GM23338 (cell line): ENCODE results near the gene PALM. TPM values are rescaled to one million over a fixed set of nuclear protein-coding genes. Genes with fewer than 3 reads are reported as not detected.

Source experiments
- ATAC-seq: fragments of 200-7000 bp; cut with Tn5 transposase; 3 replicates; pipeline ENCODE4 v1.9.1; 2020
- DNase-seq: peaks from one replicate; pipeline ENCODE4 v3.0.0-alpha.2; 2015; ENCODE audit warnings: low spot score
- H2AFZ ChIP-seq: fragments of 200-600 bp; sonication (generic); 2 replicates; pipeline ENCODE4 v1.8.0; 2016; ENCODE audit warnings: antibody characterized with exemption, mild to moderate bottlenecking, moderate library complexity
- H3F3A ChIP-seq: fragments of 200-600 bp; sonication (generic); replicated peaks from 2 replicates; pipeline ENCODE4 v1.8.0; 2017; ENCODE audit warnings: antibody characterized with exemption, mixed run types, low read depth
- H3K27ac ChIP-seq: fragments of 200-600 bp; sonication (generic); 2 replicates; pipeline ENCODE4 v1.6.1; 2016; ENCODE audit warnings: low read depth
- H3K27me3 ChIP-seq: fragments of 200-600 bp; sonication (generic); 2 replicates; pipeline ENCODE4 v1.8.0; 2016; ENCODE audit warnings: mild to moderate bottlenecking, mixed run types, moderate library complexity; ENCODE audit not compliant: insufficient read depth
- H3K36me3 ChIP-seq: fragments of 200-600 bp; sonication (generic); 2 replicates; pipeline ENCODE4 v1.8.0; 2016; ENCODE audit warnings: mild to moderate bottlenecking; ENCODE audit not compliant: insufficient read depth
- H3K4me1 ChIP-seq: fragments of 200-600 bp; sonication (generic); 2 replicates; pipeline ENCODE4 v1.8.0; 2016; ENCODE audit warnings: mild to moderate bottlenecking, moderate library complexity; ENCODE audit not compliant: insufficient read depth
- H3K4me2 ChIP-seq: fragments of 200-600 bp; sonication (generic); 2 replicates; pipeline ENCODE4 v1.7.1; 2017; ENCODE audit warnings: mixed run types
- H3K4me3 ChIP-seq: fragments of 200-600 bp; sonication (generic); 2 replicates; pipeline ENCODE4 v1.6.1; 2016; ENCODE audit warnings: mixed run types
- H3K79me2 ChIP-seq: fragments of 200-600 bp; sonication (generic); replicated peaks from 2 replicates; pipeline ENCODE4 v1.8.0; 2017; ENCODE audit warnings: mild to moderate bottlenecking; ENCODE audit not compliant: insufficient read depth
- H3K9me2 ChIP-seq: fragments of 200-600 bp; sonication (generic); 2 replicates; pipeline ENCODE4 v1.8.0; 2017; ENCODE audit not compliant: insufficient read depth
- H4K20me1 ChIP-seq: fragments of 200-600 bp; sonication (generic); replicated peaks from 2 replicates; pipeline ENCODE4 v1.8.0; 2017; ENCODE audit warnings: mild to moderate bottlenecking; ENCODE audit not compliant: insufficient read depth
- H3K27ac Mint-ChIP-seq: 2 replicates; pipeline ENCODE4 v1.8.0; 2020; ENCODE audit warnings: inconsistent platforms, mild to moderate bottlenecking, moderate library complexity, mixed read lengths
- H3K27me3 Mint-ChIP-seq: 3 replicates; pipeline ENCODE4 v1.8.0; 2022; ENCODE audit warnings: low read depth, mild to moderate bottlenecking, moderate library complexity, mixed read lengths, inconsistent platforms; ENCODE audit not compliant: insufficient read depth, poor library complexity
- H3K36me3 Mint-ChIP-seq: 3 replicates; pipeline ENCODE4 v1.8.0; 2021; ENCODE audit warnings: low read depth, mild to moderate bottlenecking, inconsistent platforms, moderate library complexity, mixed read lengths
- H3K4me1 Mint-ChIP-seq: 3 replicates; pipeline ENCODE4 v1.8.0; 2020; ENCODE audit warnings: mild to moderate bottlenecking, inconsistent platforms, mixed read lengths
- H3K4me3 Mint-ChIP-seq: 3 replicates; pipeline ENCODE4 v1.8.0; 2021; ENCODE audit warnings: moderate library complexity, mild to moderate bottlenecking, inconsistent platforms, mixed read lengths
- H3K9me3 Mint-ChIP-seq: 3 replicates; pipeline ENCODE4 v1.8.0; 2020; ENCODE audit warnings: moderate library complexity, mild to moderate bottlenecking, inconsistent platforms, mixed read lengths
- CREB1 ChIP-seq: fragments of 250-450 bp; sonication (Bioruptor Pico); IDR thresholded peaks from 2 replicates; pipeline ENCODE4 v1.5.0; 2020; ENCODE audit warnings: low read depth, mild to moderate bottlenecking, moderate library complexity
- EZH2 ChIP-seq: fragments of 200-600 bp; sonication (generic); IDR thresholded peaks from one replicate; pipeline ENCODE4 v1.8.0; 2017; ENCODE audit warnings: antibody characterized with exemption, mild to moderate bottlenecking, low read depth; ENCODE audit not compliant: unreplicated experiment
- JUNB ChIP-seq: IDR thresholded peaks from one replicate; pipeline ENCODE4 v1.6.1; 2016; ENCODE audit warnings: antibody characterized with exemption; ENCODE audit not compliant: unreplicated experiment
- NANOG ChIP-seq: IDR thresholded peaks from 2 replicates; pipeline ENCODE4 v1.6.1; 2016; ENCODE audit warnings: antibody characterized with exemption, borderline replicate concordance
- POLR2AphosphoS5 ChIP-seq: IDR thresholded peaks from 2 replicates; pipeline ENCODE4 v1.6.1; 2016; ENCODE audit warnings: antibody characterized with exemption, low read depth
- STAT1 ChIP-seq: IDR thresholded peaks from one replicate; pipeline ENCODE4 v1.6.1; 2016; ENCODE audit warnings: antibody characterized with exemption; ENCODE audit not compliant: unreplicated experiment
- ZNF114 ChIP-seq: fragments of 250-450 bp; sonication (Bioruptor Pico); IDR thresholded peaks from 2 replicates; pipeline ENCODE4 v1.5.0; 2020; ENCODE audit warnings: mild to moderate bottlenecking, moderate library complexity
- polyA plus RNA-seq: library from polyadenylated mRNA; unstranded; fragments of >200 nt; fragmentation: Nextera tagmentation; extraction: Ambion mirVana; gene quantifications from 2 replicates; pipeline ENCODE4 v1.2.1, GENCODE V29; 2016
- total RNA-seq: library from RNA; depleted of rRNA; stranded (reverse); fragments of >200 nt; shearing (Covaris generic); gene quantifications from 2 replicates; pipeline ENCODE4 v1.2.3, GENCODE V29; 2014
- TF ChIP-seq, protein P1 (sequence below): fragments of 250-450 bp; sonication (Bioruptor Pico); IDR thresholded peaks from 2 replicates; pipeline ENCODE4 v1.5.0; 2020; ENCODE audit warnings: mild to moderate bottlenecking, moderate library complexity
- TF ChIP-seq, protein P2 (sequence below), 2 experiments: fragments of 200-600 bp in 1 of 2; sonication (generic) in 1 of 2; conservative IDR thresholded peaks; 2 replicates each; pipeline versions ENCODE4 v1.5.1 to v1.6.1; 2016 to 2017; ENCODE audit warnings: antibody characterized with exemption in 2 of 2, low read depth in 2 of 2, mild to moderate bottlenecking in 2 of 2, moderate library complexity in 1 of 2

The PALM gene
- total and polyA plus RNA-seq, 2 experiments from 2014 or later = 3.8 to 26.1 TPM

DNA sequence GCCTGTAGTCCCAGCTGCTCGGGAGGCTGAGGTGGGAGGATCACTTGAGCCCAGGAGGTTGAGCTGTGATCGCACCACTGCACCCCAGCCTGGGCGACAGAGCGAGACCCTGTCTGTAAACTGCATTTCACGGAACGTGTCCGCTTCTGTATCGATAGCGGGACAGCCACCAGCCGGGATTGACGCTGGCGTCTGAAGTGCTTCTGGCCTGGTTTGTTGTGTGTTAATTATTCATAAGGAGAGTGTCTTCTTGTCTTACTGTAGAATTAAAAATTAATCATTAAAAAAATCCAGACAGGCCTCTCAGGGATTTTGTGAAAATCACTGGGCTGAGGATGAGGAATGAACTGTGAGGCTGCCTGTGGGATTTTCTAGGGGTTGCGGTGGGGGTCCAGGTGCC, 26.0 kb downstream of the PALM start:
- Histone ChIP-seq H3K4me1 (no peaks in the 10 kb centered on the region; the same call in 1 of the 2 replicates), H3K9me2 (no peaks in the 10 kb centered on the region), H3F3A (no peaks in the 10 kb centered on the region), H2AFZ (no peak overlapping the region), H3K4me3 (no peak overlapping the region), H3K79me2 (no peaks in the 10 kb centered on the region), H3K27me3 (no peaks in the 10 kb centered on the region), H3K36me3 (no peaks in the 10 kb centered on the region; the same call in 1 of the 2 replicates), H3K27ac (no peak overlapping the region), H4K20me1 (no peaks in the 10 kb centered on the region; the same call in 1 of the 2 replicates), H3K4me2 (no peak overlapping the region)
- no peak overlapping the region for H3K4me3 Mint-ChIP-seq
- H3K27me3 Mint-ChIP-seq = peaks cover 8% of the 10 kb centered on the region
- ATAC-seq (no peak), DNase-seq (no peak)
- no peak overlapping the region for H3K27ac Mint-ChIP-seq
- no peaks in the 10 kb centered on the region; the same call in 2 of the 3 replicates for H3K4me1 Mint-ChIP-seq
- H3K36me3 Mint-ChIP-seq = no peaks in the 10 kb centered on the region
- no peaks in the 10 kb centered on the region; the same call in 1 of the 3 replicates for H3K9me3 Mint-ChIP-seq
- TF ChIP-seq ZNF114 = no peak
- no peak for TF ChIP-seq CREB1 (CRISPR knock-in tag)

DNA sequence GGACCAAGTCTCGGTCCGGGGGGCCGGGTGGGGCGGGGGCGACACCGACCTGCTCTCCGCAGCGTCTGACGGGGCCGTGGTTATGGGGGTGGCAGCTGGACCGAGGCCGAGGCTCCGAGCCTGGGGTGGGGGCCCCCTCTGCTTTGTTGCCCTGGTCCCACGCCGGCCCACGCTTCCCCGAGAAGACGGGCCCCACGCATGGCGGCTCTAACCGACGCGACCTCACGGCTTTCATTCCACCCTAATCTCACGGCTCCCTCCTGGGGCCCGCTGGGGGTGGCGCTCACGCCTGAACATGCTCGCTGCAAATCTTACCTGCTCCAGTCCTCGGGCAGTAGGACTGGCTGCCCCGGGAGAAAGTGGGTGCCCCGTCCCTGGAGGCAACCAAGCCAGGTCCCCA, 27.4 kb downstream of the PALM start:
- Histone ChIP-seq H3K4me3 (no peak overlapping the region), H3K27me3 (no peaks in the 10 kb centered on the region), H3K9me2 (no peaks in the 10 kb centered on the region), H3K27ac (no peak overlapping the region), H3K79me2 (no peaks in the 10 kb centered on the region), H2AFZ (no peak overlapping the region), H3K36me3 (no peaks in the 10 kb centered on the region; the same call in 1 of the 2 replicates), H4K20me1 (no peaks in the 10 kb centered on the region; the same call in 1 of the 2 replicates), H3K4me1 (no peaks in the 10 kb centered on the region; the same call in 1 of the 2 replicates), H3F3A (no peaks in the 10 kb centered on the region), H3K4me2 (no peak overlapping the region)
- Mint-ChIP-seq H3K4me1 (no peaks in the 10 kb centered on the region; the same call in 2 of the 3 replicates), H3K27me3 (peaks cover 11% of the 10 kb centered on the region), H3K27ac (no peak overlapping the region), H3K4me3 (no peak overlapping the region), H3K9me3 (no peaks in the 10 kb centered on the region; the same call in 1 of the 3 replicates), H3K36me3 (no peaks in the 10 kb centered on the region)
- ATAC-seq (no peak), DNase-seq (no peak)
- TF ChIP-seq CREB1 (CRISPR knock-in tag) (no peak), EZH2 (no peak), JUNB (no peak), STAT1 (no peak), NANOG (no peak), POLR2AphosphoS5 (no peak), ZNF114 (no peak)
- TF ChIP-seq, protein P1, sequence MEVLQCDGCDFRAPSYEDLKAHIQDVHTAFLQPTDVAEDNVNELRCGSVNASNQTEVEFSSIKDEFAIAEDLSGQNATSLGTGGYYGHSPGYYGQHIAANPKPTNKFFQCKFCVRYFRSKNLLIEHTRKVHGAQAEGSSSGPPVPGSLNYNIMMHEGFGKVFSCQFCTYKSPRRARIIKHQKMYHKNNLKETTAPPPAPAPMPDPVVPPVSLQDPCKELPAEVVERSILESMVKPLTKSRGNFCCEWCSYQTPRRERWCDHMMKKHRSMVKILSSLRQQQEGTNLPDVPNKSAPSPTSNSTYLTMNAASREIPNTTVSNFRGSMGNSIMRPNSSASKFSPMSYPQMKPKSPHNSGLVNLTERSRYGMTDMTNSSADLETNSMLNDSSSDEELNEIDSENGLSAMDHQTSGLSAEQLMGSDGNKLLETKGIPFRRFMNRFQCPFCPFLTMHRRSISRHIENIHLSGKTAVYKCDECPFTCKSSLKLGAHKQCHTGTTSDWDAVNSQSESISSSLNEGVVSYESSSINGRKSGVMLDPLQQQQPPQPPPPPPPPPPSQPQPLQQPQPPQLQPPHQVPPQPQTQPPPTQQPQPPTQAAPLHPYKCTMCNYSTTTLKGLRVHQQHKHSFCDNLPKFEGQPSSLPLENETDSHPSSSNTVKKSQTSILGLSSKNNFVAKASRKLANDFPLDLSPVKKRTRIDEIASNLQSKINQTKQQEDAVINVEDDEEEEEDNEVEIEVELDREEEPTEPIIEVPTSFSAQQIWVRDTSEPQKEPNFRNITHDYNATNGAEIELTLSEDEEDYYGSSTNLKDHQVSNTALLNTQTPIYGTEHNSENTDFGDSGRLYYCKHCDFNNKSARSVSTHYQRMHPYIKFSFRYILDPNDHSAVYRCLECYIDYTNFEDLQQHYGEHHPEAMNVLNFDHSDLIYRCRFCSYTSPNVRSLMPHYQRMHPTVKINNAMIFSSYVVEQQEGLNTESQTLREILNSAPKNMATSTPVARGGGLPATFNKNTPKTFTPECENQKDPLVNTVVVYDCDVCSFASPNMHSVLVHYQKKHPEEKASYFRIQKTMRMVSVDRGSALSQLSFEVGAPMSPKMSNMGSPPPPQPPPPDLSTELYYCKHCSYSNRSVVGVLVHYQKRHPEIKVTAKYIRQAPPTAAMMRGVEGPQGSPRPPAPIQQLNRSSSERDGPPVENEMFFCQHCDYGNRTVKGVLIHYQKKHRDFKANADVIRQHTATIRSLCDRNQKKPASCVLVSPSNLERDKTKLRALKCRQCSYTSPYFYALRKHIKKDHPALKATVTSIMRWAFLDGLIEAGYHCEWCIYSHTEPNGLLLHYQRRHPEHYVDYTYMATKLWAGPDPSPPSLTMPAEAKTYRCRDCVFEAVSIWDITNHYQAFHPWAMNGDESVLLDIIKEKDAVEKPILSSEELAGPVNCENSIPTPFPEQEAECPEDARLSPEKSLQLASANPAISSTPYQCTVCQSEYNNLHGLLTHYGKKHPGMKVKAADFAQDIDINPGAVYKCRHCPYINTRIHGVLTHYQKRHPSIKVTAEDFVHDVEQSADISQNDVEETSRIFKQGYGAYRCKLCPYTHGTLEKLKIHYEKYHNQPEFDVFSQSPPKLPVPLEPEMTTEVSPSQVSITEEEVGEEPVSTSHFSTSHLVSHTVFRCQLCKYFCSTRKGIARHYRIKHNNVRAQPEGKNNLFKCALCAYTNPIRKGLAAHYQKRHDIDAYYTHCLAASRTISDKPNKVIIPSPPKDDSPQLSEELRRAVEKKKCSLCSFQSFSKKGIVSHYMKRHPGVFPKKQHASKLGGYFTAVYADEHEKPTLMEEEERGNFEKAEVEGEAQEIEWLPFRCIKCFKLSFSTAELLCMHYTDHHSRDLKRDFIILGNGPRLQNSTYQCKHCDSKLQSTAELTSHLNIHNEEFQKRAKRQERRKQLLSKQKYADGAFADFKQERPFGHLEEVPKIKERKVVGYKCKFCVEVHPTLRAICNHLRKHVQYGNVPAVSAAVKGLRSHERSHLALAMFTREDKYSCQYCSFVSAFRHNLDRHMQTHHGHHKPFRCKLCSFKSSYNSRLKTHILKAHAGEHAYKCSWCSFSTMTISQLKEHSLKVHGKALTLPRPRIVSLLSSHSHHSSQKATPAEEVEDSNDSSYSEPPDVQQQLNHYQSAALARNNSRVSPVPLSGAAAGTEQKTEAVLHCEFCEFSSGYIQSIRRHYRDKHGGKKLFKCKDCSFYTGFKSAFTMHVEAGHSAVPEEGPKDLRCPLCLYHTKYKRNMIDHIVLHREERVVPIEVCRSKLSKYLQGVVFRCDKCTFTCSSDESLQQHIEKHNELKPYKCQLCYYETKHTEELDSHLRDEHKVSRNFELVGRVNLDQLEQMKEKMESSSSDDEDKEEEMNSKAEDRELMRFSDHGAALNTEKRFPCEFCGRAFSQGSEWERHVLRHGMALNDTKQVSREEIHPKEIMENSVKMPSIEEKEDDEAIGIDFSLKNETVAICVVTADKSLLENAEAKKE (CRISPR knock-in tag) = no peak
- TF ChIP-seq, protein P2, sequence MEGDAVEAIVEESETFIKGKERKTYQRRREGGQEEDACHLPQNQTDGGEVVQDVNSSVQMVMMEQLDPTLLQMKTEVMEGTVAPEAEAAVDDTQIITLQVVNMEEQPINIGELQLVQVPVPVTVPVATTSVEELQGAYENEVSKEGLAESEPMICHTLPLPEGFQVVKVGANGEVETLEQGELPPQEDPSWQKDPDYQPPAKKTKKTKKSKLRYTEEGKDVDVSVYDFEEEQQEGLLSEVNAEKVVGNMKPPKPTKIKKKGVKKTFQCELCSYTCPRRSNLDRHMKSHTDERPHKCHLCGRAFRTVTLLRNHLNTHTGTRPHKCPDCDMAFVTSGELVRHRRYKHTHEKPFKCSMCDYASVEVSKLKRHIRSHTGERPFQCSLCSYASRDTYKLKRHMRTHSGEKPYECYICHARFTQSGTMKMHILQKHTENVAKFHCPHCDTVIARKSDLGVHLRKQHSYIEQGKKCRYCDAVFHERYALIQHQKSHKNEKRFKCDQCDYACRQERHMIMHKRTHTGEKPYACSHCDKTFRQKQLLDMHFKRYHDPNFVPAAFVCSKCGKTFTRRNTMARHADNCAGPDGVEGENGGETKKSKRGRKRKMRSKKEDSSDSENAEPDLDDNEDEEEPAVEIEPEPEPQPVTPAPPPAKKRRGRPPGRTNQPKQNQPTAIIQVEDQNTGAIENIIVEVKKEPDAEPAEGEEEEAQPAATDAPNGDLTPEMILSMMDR (conservative IDR thresholded peaks at IDR 0.05; ENCODE audit: low read depth in 2 of 2) = no peak
